ENCODE measurements around the gene VRK3. TPM values are rescaled to one million over a fixed set of nuclear protein-coding genes. Genes with fewer than 3 reads are reported as not detected.

VRK3 gene
- total RNA-seq, 1 experiment from 2014 or later = 33.4 TPM

- peaks cover 25% of the 10 kb centered on the region for H3K4me1 Mint-ChIP-seq
- H3K27me3 Mint-ChIP-seq (ENCODE audit: low read depth) = peaks cover 4% of the 10 kb centered on the region; the same call in 1 of the 2 replicates
- CTCF ChIA-PET = interaction anchor here (0.6 to 1.8 kb wide), 8 partner anchors 9 to 404 kb away, joined by 3 to 11 read pairs (median 7); no protein-coding TSS in a partner anchor
- peak within 1 kb of the TSS; percentile 99 for H3K4me3 Mint-ChIP-seq
- no peaks in the 10 kb centered on the region for H3K9me3 Mint-ChIP-seq
- H3K36me3 Mint-ChIP-seq = peaks cover 24% of the 10 kb centered on the region
- peak; percentile 24 for ATAC-seq
- POLR2A ChIA-PET = interaction anchor here (0.6 to 2.2 kb wide), 11 partner anchors 10 to 404 kb away, joined by 3 to 11 read pairs (median 4); partner anchors contain the start of genes AKT1S1 and TBC1D17
- peak; percentile 88 for DNase-seq (ENCODE audit: low spot score)
- H3K27ac Mint-ChIP-seq = peak within 1 kb of the TSS; percentile 99
- TF ChIP-seq IRF2 (CRISPR knock-in tag; IDR thresholded peaks at IDR 0.05; ENCODE audit: borderline replicate concordance, low read depth) = peak; percentile 80; the same call in 1 of the 2 replicates
- peak; percentile 90; the same call in 1 of the 2 replicates for TF ChIP-seq FOXP1 (CRISPR knock-in tag; IDR thresholded peaks at IDR 0.05; ENCODE audit: borderline replicate concordance)
- no peak; the same call in 1 of the 2 replicates for TF ChIP-seq SP1 (CRISPR knock-in tag; conservative IDR thresholded peaks at IDR 0.05)
- no peak for TF ChIP-seq GRHL2 (CRISPR knock-in tag; IDR thresholded peaks at IDR 0.05; ENCODE audit: insufficient replicate concordance, severe bottlenecking)
- 0 out of 2 replicates have a peak, but pooled peaks have one; percentile 76 for TF ChIP-seq ZNF281 (CRISPR knock-in tag; IDR thresholded peaks at IDR 0.05)
- no peak for TF ChIP-seq MXD4 (CRISPR knock-in tag; IDR thresholded peaks at IDR 0.05; ENCODE audit: borderline replicate concordance)
- TF ChIP-seq TEAD1 (CRISPR knock-in tag; IDR thresholded peaks at IDR 0.05) = peak; percentile 83; the same call in 1 of the 2 replicates
- TF ChIP-seq OVOL2 (CRISPR knock-in tag; IDR thresholded peaks at IDR 0.05; ENCODE audit: borderline replicate concordance) = no peak
- TF ChIP-seq ZBTB43 (CRISPR knock-in tag; IDR thresholded peaks at IDR 0.05) = peak; percentile 90
- no peak for TF ChIP-seq CBFB (CRISPR knock-in tag; IDR thresholded peaks at IDR 0.05; ENCODE audit: low read depth)
- TF ChIP-seq AR (CRISPR knock-in tag; IDR thresholded peaks at IDR 0.05) = no peak
- peak; percentile 82; the same call in 1 of the 2 replicates for TF ChIP-seq IRF1 (CRISPR knock-in tag; IDR thresholded peaks at IDR 0.05)
- no peak for TF ChIP-seq ZNF671 (CRISPR knock-in tag; IDR thresholded peaks at IDR 0.05)
- TF ChIP-seq USF1 (CRISPR knock-in tag; IDR thresholded peaks at IDR 0.05) = peak; percentile 67; the same call in 1 of the 2 replicates
- no peak for TF ChIP-seq ZSCAN18 (CRISPR knock-in tag; IDR thresholded peaks at IDR 0.05)
- TF ChIP-seq CREM (CRISPR knock-in tag; IDR thresholded peaks at IDR 0.05) = no peak; the same call in 1 of the 2 replicates
- TF ChIP-seq E2F1 (CRISPR knock-in tag; IDR thresholded peaks at IDR 0.05) = no peak
- TF ChIP-seq JUN (CRISPR knock-in tag; IDR thresholded peaks at IDR 0.05) = no peak; the same call in none of the 2 replicates
- no peak for TF ChIP-seq NR2C2 (CRISPR knock-in tag; IDR thresholded peaks at IDR 0.05)
- peak; percentile 95 for TF ChIP-seq E2F5 (CRISPR knock-in tag; IDR thresholded peaks at IDR 0.05)
- no peak for TF ChIP-seq ZNF219 (CRISPR knock-in tag; IDR thresholded peaks at IDR 0.05; ENCODE audit: borderline replicate concordance)
These were observed 96.0 kb downstream of the VRK3 start, which contains the start of the genes ATF5 and NUP62 for GRCh38 chr19:49929121-49929610. Gene ATF5 (plus strand): TSS chr19:49929205. CDS start chr19:49930851, 1,646 bp downstream. Gene NUP62 (minus strand): TSS chr19:49929504. CDS start chr19:49909807, 19,697 bp downstream.

All from WTC11 (cell line).